Stimulated activated CD4-positive, alpha-beta T cell treated with anti-CD3 and anti-CD28 coated beads, Interleukin-1b, Interleukin-23, amount 100 ng/mL, for 48 hours (primary cell): ENCODE measurements around the gene CGREF1.

Experiments
- DNase-seq: peaks from one replicate; pipeline ENCODE4 v3.0.0-alpha.2; 2020

Gene CGREF1

DNA sequence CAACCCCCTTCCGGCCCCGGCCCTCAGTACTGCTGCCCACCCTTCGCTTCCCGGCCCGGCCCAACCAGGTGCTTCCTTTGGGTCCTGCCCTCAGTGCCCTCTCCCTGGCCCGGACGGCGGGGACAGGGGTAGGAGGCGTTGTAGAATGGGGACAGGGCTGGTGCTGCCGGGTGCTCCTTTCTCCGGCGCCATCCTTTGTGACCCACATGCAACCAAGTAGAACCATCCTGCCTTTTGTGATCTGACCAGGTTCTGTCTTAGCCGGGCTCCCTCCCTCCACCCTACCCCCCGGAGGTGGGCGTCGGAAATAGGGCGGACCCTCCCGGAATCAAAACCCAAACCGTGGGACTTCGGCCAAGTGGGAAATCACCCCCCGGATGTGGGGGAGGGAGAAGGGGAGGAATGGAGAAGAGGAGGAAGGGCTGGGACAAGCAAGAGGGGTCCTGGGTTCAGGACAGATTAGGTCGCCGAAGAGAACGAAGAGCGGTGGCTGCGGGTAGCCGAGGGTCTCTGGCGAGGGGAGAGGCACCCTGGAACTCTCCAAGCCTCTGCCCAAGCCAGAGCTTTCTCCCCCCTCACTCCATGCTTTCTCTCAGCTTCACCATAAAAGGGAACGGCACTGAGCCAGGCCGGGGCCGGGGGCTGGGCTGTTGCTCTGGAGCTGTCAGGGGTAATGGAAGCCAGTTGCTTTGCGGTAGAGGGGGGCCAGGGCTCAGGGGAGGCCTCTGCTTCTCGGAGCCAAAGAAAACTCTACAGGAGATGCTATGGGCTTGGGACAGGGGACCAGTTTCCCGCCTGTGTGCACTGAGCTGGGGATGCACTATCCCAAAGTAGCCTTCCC, 46.7 kb downstream of the CGREF1 start:
- DNase-seq = no peak

DNA sequence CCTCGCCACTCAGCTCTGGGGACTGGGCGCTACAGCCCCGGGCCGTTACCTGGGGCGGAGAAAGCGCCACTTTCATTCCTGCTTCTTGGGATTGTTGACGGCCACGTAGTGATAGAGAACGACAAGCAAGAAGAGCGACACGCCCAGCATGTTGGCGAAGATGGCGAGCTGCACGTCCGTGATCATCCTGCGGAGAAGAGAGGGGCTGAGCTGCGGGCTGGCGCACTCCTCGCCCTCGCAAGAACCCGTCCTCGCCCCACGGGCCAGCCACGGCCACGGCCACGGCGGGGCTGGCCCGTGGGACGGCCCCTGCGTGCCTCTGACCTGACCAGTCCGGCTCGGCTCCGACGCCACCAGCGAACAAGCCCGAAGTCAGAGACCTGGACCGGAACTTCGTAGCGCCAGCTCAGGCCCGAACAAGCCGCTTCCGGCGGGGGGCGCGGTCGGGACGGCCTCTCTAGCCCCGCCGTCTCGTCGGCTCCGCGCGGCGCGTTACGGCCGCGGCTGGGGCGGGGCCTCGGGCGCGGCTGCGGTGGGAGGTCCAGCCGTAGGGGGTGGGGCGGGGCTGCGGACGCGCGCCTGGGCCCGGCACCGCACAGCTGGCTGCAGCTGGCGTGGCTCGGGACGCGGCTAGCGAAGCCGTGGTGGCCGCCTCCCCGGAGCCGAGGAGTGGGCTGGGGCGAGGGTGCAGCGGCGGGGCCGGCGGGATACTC, 47.5 kb downstream of the CGREF1 start, which contains the start of gene OST4:
OST4 (minus strand) TSS at position 378 of the 713 bp plus-strand sequence.
- DNase-seq = peak; percentile 90

DNA sequence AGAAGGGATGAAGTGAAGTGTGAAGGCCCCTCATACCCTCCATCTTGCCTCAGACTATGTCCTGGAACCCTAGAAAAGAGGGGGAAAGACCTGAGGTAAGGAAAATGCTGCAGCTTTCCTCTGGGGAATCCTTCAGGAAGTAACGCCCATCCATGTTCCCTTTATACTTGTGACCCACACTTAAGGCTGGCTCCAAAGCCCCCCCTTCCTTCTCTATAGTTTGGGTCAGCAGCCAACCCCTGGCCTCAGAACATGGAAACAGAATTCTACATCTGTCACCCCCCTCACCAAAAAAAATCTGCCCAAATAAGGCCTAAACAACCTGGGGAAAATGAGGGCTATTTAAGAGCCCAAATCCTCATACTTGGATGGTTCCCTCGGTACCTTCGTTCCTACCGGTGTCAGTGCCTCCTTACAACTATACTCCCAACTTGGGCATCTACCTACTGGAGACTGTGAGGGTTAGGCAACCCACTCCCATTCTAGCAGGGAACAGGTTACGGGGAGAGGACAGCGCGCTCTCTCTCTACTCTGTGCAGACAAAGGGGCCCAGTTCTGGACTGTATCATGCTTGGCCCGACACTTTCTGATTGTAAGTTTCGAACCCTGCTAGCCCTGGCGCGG, 48.2 kb downstream of the CGREF1 start:
- DNase-seq = no peak

DNA sequence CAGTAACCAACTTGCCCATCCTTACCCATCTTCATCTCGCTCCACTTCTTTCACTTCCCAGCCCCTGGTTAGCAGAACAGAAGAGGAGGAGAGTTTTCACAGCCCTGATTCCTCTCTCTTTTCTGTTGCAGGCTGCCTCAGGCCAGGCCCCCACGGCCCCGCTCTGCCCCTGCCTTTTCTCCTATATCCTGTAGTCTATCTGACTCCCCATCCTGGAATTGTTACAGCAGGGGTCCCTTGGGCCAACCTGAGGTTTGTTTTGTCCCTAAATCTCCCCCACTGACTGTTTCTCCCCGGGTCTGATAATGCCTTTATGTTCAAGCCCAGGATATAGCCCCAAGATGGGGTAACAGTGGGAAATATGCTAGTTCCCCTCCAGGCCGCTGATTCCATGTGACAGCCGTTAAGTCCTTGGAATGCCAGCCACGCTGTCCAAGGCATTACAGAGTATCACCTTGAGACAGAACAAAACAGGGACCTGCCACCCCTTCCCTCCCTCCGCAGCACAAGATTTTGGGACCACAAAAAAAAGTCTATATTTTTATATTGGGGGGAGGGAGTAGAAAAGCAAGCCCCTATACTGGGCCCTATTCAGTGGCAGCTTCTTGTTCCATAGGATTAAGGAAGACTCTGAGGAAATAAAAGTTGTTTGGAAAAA, 48.8 kb downstream of the CGREF1 start:
- no peak for DNase-seq

DNA sequence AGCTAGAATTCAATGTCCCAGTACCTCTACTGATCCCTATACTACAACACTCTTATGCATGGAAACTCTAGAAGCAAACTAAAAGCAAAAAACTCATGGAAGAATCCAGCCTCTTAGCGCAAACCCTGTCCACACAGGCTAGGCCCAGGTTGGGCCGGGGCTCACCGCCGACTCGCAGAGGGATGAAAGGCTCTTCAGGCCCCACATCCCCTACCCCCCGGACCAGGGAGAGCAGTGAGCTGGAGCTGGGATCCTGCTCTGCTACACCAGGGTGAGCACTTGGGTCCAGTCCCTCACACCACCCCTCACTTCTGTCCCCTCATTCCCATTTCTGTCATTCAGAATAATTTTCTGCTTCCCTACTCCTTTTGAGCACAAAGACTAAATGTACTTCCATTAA, 49.5 kb downstream of the CGREF1 start:
- no peak for DNase-seq

DNA sequence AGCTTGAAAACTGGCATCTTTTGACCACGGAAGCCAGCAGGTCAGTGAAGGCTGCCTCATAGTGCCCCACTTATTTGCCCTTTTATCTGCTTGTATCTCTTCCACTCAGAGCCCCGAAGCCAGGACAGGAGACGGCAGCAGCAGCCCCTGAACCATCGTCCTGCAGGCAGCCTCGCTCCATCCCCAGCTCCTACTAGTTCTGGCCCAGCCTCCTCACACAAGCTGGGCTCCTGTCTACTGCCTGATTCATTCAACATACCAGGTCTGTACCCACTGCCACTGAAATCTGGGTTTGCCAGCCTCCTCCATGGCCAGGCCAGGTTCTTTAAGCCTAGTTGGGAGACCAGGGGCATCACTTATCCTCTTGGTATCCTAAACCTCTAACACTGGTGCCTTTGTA, 51.5 kb downstream of the CGREF1 start:
- DNase-seq = no peak

DNA sequence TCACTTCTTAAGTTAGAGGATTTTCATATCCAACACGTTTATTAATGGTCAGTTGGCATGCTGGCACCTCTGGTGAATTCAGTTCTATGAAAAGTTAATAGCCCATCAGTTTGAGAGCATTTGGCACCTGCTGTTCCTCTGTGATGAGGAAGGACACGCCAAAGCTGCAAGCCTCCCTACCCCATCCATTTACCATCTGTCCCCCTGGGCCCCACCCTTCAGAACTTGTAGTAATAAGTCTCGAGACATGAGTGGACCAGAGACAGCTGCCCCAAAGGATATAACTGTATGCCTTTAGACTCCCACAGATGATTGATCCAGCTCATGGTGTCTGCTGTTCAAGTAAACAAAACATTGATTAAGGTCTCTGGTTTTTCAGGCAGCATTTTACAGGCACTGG, 53.8 kb downstream of the CGREF1 start:
- no peak for DNase-seq

DNA sequence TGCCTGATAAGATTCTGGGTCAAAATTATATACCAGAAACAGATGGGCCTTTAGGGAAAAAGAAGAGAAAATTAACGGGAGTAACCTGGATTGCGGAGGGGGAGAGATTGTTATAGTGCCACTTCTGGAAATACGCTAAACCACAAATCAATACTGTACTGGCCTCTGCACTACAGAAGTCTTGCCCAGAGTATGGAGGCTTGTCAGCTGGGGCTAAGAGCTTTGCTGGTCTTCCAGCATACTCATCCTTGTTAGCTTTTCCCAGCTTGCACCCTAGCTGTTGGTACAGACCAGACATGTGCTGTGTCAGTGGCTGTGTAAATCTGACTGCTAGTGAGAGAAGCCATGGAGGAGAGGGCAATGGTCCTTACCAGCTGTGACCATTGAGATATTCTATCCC, 58.6 kb downstream of the CGREF1 start:
- DNase-seq = no peak

DNA sequence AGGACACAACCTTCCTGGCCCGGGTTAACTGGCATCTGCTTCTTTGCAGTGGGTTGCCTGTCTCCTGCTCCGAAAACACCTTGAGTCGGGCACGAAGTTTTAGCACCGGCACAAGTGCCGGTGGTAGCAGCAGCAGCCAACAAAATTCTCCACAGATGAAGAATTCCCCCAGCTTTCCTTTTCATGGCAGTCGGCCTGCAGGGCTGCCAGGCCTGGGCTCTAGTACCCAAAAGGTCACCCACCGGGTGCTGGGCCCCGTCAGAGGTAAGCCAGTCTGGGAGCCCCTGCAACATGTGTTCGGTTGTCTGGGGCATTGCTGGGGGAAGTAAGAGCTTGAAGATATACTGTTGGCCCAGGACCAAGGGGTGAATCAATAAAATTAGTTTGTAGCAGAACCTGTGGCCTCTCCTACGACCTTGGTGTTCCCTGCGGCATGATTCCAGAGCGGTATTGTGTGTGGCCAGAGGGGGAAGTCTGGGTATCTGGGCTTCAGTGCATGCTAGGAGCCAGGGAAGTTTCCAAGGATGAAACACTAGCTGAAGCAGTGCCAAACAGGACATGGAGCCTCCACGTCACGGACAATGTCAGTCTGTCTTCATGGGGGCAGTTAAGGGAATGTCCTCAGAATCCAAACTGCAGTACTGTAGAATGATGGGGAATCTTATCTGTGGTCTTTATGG, 59.6 kb downstream of the CGREF1 start:
- no peak for DNase-seq

DNA sequence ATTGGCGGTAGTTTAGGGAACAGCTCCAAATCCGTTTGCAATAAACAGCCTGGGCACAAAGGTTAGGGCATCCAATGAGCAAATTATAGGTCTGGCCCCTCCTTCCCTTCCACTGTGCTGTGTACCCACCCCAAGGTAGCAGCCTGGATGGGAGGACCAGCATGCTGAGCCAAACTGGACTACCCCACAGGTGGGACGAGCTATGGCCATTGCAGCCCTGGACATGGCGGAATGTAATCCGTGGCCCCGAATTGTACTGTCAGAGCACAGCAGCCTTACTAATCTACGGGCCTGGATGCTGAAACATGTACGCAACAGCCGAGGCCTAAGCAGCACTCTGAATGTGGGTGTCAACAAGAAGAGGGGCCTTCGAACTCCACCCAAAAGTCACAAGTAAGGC, 60.7 kb downstream of the CGREF1 start:
- DNase-seq = no peak

DNA sequence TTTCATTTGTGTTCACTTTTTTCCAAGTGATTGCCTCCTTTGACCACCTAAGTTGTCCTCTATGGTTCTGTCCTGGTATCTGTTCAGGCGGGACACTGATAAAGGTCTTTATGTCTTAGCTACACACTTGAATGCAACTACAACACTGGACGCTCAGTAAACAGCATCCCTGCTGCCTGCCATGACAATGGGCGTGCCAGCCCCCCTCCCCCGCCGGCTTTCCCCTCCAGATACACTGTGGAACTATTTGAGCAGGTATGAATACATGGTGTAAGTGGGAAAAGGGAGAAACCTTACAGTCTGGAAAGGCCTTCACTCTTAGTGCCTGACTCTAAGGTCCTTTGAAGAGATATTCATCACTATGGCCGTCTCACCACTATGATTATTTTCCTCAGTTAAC, 61.7 kb downstream of the CGREF1 start:
- DNase-seq = no peak

DNA sequence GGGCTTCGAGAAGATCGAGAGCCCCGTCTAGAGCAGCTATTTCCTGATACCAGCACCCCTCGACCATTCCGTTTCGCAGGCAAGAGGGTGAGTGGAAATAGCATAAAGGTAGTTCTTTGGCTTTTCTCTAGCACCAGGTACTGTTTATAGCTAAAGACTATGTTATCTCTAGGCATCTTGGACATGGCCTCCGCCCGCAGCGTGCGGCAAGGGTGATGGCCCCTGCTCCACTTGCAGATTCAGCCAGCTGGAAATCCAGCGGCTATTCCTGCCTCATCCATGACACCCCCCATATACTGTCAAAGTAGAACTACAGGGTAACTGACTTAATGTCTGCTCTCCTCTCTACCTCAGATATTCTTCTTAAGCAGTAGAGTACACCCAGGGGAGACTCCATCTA, 64.2 kb downstream of the CGREF1 start:
- no peak for DNase-seq

DNA sequence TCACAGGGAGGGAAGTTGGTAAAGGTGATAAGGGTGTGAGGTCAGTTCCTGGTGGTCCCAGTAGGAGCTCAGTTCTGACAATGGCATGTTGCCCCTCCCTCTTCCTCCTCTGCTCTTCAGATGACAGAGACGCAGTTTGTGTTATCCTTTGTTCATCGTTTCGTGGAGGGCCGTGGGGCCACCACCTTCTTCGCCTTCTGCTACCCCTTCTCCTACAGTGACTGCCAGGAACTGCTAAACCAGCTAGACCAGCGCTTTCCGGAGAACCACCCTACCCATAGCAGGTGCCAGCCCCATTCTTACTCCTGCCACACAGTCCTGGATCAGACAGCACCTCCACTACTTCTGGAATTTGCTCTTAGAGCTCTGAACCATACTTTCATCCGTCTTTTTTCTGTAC, 65.2 kb downstream of the CGREF1 start:
- DNase-seq = no peak

DNA sequence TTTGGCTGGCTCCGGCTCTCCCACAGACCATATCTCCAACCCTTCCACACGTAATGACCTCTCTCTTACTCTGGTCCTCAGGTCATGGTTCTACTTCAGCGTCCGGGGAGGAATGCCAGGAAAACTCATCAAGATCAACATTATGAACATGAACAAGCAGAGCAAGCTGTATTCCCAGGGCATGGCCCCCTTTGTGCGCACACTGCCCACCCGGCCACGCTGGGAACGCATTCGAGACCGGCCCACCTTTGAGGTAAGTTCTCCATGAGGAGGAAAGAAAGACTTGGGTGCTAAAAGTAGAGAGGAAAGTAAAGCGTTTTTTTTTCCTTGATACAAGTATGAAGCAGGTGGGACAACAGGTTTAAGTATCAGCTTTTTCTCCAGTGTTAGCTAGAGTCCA, 65.6 kb downstream of the CGREF1 start:
- no peak for DNase-seq

DNA sequence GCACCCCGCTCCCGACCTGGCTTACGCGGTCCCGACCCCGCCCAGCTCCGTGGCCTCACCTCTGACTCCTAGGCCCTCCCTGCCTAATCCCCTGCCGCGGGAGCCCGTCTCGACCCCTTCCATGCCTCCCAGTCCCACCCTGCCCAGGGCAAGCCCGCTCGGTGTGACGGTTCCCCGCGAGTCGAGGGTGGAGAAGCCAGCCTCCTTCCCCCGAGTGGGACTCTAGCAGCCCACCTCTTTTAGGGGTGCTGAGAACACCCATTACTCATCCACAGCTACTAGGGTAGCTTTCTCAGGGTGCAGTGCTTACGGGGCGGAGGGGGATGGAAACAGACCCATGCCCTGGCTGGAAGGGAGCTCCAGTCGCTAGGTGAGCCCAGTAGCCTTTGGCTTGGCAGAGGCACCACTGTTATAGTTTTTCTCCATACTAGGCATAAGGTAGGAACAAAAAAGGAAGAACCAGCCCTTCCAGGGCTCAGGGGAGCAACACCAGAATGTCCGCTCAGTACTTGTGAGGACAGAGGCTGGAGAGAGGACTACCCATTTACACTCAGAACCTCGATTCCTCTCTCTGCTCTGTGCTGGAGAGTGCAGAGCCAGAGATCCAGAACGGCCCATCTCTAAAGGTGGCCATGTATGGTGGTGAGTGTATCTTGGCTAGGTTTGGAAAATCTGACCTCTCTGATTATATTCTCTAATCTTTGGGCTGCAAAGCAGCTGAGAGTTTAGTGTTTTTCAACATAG, 66.9 kb downstream of the CGREF1 start:
- DNase-seq = peak; percentile 37

DNA sequence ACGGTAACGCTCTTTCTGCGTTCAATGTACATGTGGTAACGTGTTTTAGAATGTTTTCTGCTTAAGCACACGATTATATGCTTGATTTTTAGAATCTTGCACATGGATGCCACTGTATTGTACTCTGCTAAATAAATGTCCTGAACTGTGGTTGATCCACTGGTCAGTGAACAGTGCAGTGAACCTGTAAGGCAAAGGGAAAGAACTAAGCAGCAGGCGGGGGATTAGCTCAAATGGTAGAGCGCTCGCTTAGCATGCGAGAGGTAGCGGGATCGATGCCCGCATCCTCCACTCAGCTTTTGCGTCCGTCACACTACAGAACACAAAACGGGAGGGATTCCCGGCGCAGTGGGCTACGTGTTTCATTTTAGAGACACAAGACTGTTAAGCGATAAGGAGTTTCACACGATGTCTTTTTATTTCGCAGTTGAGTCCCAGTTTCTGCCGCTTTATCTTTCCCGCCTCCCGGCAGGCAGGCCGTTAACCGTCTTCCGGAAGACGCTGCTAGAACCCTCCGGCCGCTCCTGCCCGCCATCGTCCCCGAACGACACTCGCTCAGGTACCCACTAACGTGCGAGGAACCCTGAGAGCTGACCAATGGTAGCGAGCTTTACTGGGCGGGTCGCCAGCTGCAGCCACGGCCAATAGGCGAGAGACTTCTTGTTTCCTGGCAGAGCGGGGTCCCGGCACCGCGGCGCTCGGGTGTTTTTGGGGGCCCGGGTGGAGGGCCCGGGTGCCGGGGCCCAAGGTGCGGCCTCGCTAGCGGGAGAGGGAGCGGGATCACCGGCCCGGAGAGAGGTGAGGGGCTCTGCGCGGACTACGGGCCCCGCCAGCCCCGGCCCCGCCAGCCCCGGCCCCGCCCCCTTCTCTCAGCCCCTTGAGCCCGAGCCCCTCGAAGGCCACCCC, 67.7 kb downstream of the CGREF1 start, which contains the start of gene AGBL5:
AGBL5 (plus strand) TSS at position 673 of the 906 bp plus-strand sequence. CDS start 1,291 bp downstream, outside the sequence.
- peak; percentile 96 for DNase-seq
